ENCODE data around the gene ZNF792. TPM values are rescaled to one million over a fixed set of nuclear protein-coding genes. Genes with fewer than 3 reads are reported as not detected.

ZNF792 gene
- total and polyA plus RNA-seq, 2 of the 4 experiments (the other 2 are of a cell fraction) = 1.5 to 4.8 TPM

- no peak overlapping the region for H2AK9ac ChIP-seq (replicated peaks; ENCODE audit: low read depth, low read length, poor library complexity)
- no peak overlapping the region for H2BK5ac ChIP-seq (ENCODE audit: low read depth, low read length, poor library complexity, severe bottlenecking)
- peaks cover 6% of the 10 kb centered on the region for H3K27me3 ChIP-seq (ENCODE audit: control insufficient read depth, insufficient read depth, low read length)
- ATAC-seq (ENCODE audit: low read depth) (no peak), DNase-seq (no peak)
- 81% methylated on average over 4 of the region's 12 CpGs; no CpG with 5 or more reads in 1 of the 2 experiments for WGBS, 2 experiments (ENCODE audit: extremely low coverage in 2 of 2, insufficient read length in 1 of 2)
- no TSS peak for BruUV-seq (replicated peaks)
- H3K9ac ChIP-seq (ENCODE audit: low read depth, low read length) = no peak overlapping the region
- H2AFZ ChIP-seq (replicated peaks; ENCODE audit: low read length, poor library complexity) = no peak overlapping the region
- no peak overlapping the region for H3K4me3 ChIP-seq (ENCODE audit: insufficient read depth, low read depth, low read length)
- intact Hi-C loops (cut with micrococcal nuclease) (no loop called here), in situ Hi-C loops (cut with MboI; ENCODE audit: low sequenced_read_pairs) (no loop called here), dilution Hi-C loops (cut with HindIII; ENCODE audit: low sequenced_read_pairs, unreplicated experiment) (no loop called here)
- H3K56ac ChIP-seq (ENCODE audit: extremely low read depth, insufficient read depth, low read length) = no peak overlapping the region
- no peak overlapping the region for H3K27ac ChIP-seq (ENCODE audit: insufficient read depth, low read length)
- H3K18ac ChIP-seq (ENCODE audit: low read depth, low read length) = no peak overlapping the region
- H3K23ac ChIP-seq (ENCODE audit: low read depth, low read length) = no peak overlapping the region
- TF ChIP-seq BHLHE40 (IDR thresholded peaks at IDR 0.05; ENCODE audit: low read depth, low read length) (no peak), RCOR1 (IDR thresholded peaks at IDR 0.05; ENCODE audit: insufficient replicate concordance, low read length) (no peak), MAFK (IDR thresholded peaks at IDR 0.05; ENCODE audit: low read depth, low read length) (no peak), POLR2A (IDR thresholded peaks at IDR 0.05; ENCODE audit: low read depth, low read length) (no peak)
- no peaks in the 10 kb centered on the region for H4K20me1 ChIP-seq (ENCODE audit: insufficient read depth, low read length)
- H3K36me3 ChIP-seq (ENCODE audit: control insufficient read depth, insufficient read depth, low read length) = no peaks in the 10 kb centered on the region
- H3K9me1 ChIP-seq (ENCODE audit: insufficient read depth, low read length) = no peaks in the 10 kb centered on the region
- no peak overlapping the region for H2AK5ac ChIP-seq (ENCODE audit: low read depth, low read length)
- no peak overlapping the region for H2BK15ac ChIP-seq (ENCODE audit: low read depth, low read length)
- H4K91ac ChIP-seq (ENCODE audit: insufficient read depth, low read depth, low read length) = no peak overlapping the region
- ChIA-PET POLR2A (ENCODE audit: unreplicated experiment) (no interaction called here), CTCF (no interaction called here)
- H2BK120ac ChIP-seq (ENCODE audit: low read depth, low read length) = no peak overlapping the region
- H3K4ac ChIP-seq (ENCODE audit: low read depth, low read length) = no peak overlapping the region
- H3K79me1 ChIP-seq (ENCODE audit: low read depth in 1 of 2, low read length in 2 of 2) = no peaks in the 10 kb centered on the region
- H3K4me2 ChIP-seq (ENCODE audit: low read depth, low read length) = no peak overlapping the region
- no peak overlapping the region for H2BK20ac ChIP-seq (ENCODE audit: low read depth, low read length)
- H4K8ac ChIP-seq (ENCODE audit: low read depth in 2 of 2, low read length in 2 of 2) = no peak overlapping the region
- H3K4me1 ChIP-seq (ENCODE audit: control insufficient read depth, insufficient read depth, low read length) = no peaks in the 10 kb centered on the region
- no peak overlapping the region for H4K5ac ChIP-seq (ENCODE audit: low read depth, low read length)
- no peak overlapping the region for H3K14ac ChIP-seq (replicated peaks; ENCODE audit: low read depth, low read length)
- peaks cover 7% of the 10 kb centered on the region for H3K9me3 ChIP-seq (ENCODE audit: control insufficient read depth, insufficient read depth, low read length)
Observed at GRCh38 chr19:34979819-34980640, 16.0 kb upstream of the ZNF792 start.

All from IMR-90 (cell line).